ENCODE measurements around the gene TUSC1. TPM values are rescaled to one million over a fixed set of nuclear protein-coding genes. Genes with fewer than 3 reads are reported as not detected.

TUSC1 gene
- total and polyA plus RNA-seq, 2 of the 8 experiments (the other 6 are each of a cell fraction or from before 2014, with no cell fraction given): 4.3 to 4.6 TPM

DNA sequence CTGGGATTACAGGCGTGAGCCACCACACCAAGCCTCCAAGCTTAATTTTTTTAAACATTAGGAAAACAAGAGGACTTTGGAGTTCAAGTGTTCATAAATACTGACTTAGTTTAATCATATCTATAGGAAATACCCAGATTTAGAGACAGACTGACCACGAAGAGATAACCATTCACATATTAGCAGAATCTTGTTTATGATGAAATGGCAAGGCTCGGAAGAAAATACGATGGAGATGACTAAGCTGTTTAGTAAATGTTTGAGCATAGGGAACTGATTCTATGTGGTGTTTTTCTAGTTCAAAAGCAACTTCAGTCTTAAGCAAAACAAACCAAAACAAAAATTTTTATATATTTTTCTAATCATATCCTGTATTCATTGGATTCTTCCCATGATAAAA lies 13.5 kb upstream of the TUSC1 start:
- Histone ChIP-seq H4K8ac (ENCODE audit: extremely low read depth, insufficient read depth, low read length) (no peak overlapping the region), H2BK12ac (ENCODE audit: low read depth, low read length) (no peak overlapping the region), H3K4me3 (ENCODE audit: extremely low read depth in 1 of 4, insufficient read depth in 2 of 4, low read depth in 3 of 4, low read length in 4 of 4) (no peak overlapping the region), H3K4ac (replicated peaks; ENCODE audit: insufficient read length, low read depth, low read length) (no peak overlapping the region), H3K4me2 (ENCODE audit: insufficient read depth in 1 of 2, low read depth in 2 of 2, low read length in 2 of 2) (no peak overlapping the region), H4K20me1 (replicated peaks in 1 of 2; ENCODE audit: control insufficient read depth in 1 of 2, insufficient read depth in 2 of 2, low read length in 2 of 2) (no peaks in the 10 kb centered on the region), H2BK20ac (ENCODE audit: low read length) (no peak overlapping the region), H3K18ac (ENCODE audit: extremely low read depth, low read length) (no peak overlapping the region), H3K23ac (ENCODE audit: insufficient read length) (no peak overlapping the region), H3K27ac (ENCODE audit: low read depth, low read length) (no peak overlapping the region), H3K4me1 (replicated peaks in 1 of 4; ENCODE audit: control insufficient read depth in 3 of 4, insufficient read depth in 4 of 4, low read length in 3 of 4) (peaks cover 0 to 2% (median 0%) of the 10 kb centered on the region in 4 experiments; a peak in 1 of 7 replicates), H4K5ac (ENCODE audit: insufficient read length, low read depth, low read length) (no peak overlapping the region), H3K9me3 (ENCODE audit: insufficient read depth in 2 of 2, low read depth in 1 of 2, low read length in 1 of 2) (no peaks in the 10 kb centered on the region), H4K91ac (replicated peaks; ENCODE audit: insufficient read length, low read length) (no peak overlapping the region), H2BK120ac (replicated peaks; ENCODE audit: low read depth, low read length) (no peak overlapping the region), H2BK15ac (ENCODE audit: low read length) (no peak overlapping the region), H2AFZ (ENCODE audit: low read length) (no peak overlapping the region), H3K79me2 (ENCODE audit: control insufficient read depth in 1 of 2, insufficient read depth in 2 of 2, low read length in 2 of 2) (no peaks in the 10 kb centered on the region), H2BK5ac (ENCODE audit: low read depth, low read length) (no peak overlapping the region), H2AK5ac (ENCODE audit: low read depth, low read length) (no peak overlapping the region), H3K79me1 (ENCODE audit: low read depth, low read length) (no peaks in the 10 kb centered on the region), H3K36me3 (ENCODE audit: control insufficient read depth in 2 of 4, insufficient read depth in 4 of 4, low read length in 3 of 4) (no peaks in the 10 kb centered on the region), H3K27me3 (replicated peaks in 1 of 4; ENCODE audit: control insufficient read depth in 3 of 4, extremely low read depth in 1 of 4, insufficient read depth in 3 of 4, low read length in 3 of 4) (no peaks in the 10 kb centered on the region), H3K23me2 (ENCODE audit: low read depth, low read length) (no peaks in the 10 kb centered on the region), H3K14ac (ENCODE audit: insufficient read length) (no peak overlapping the region), H3K56ac (replicated peaks; ENCODE audit: insufficient read length, low read depth, low read length) (no peak overlapping the region), H3K9ac (replicated peaks in 1 of 4; ENCODE audit: extremely low read depth in 1 of 4, low read depth in 3 of 4, low read length in 3 of 4) (no peak overlapping the region)
- CTCF ChIA-PET (ENCODE audit: partially characterized antibody): interaction anchor here (1.1 kb wide), 1 partner anchor 563 kb away, joined by 3 read pairs; no protein-coding TSS in a partner anchor
- TF ChIP-seq RBBP5 (IDR thresholded peaks at IDR 0.05; ENCODE audit: borderline replicate concordance, low read depth, low read length): no peak
- no peak for TF ChIP-seq RFX5 (IDR thresholded peaks at IDR 0.05; ENCODE audit: borderline replicate concordance, low read depth, low read length)
- no peak for TF ChIP-seq GABPA (IDR thresholded peaks at IDR 0.05; ENCODE audit: borderline replicate concordance, insufficient read depth, low read length)
- TF ChIP-seq, protein P1, sequence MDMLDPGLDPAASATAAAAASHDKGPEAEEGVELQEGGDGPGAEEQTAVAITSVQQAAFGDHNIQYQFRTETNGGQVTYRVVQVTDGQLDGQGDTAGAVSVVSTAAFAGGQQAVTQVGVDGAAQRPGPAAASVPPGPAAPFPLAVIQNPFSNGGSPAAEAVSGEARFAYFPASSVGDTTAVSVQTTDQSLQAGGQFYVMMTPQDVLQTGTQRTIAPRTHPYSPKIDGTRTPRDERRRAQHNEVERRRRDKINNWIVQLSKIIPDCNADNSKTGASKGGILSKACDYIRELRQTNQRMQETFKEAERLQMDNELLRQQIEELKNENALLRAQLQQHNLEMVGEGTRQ (IDR thresholded peaks at IDR 0.05; ENCODE audit: low read length): no peak
- no peak for TF ChIP-seq HDAC2 (IDR thresholded peaks at IDR 0.05; ENCODE audit: borderline replicate concordance in 1 of 2, low read depth in 2 of 2, low read length in 2 of 2)
- FAIRE-seq (no peak), DNase-seq (ENCODE audit: low read depth in 1 of 2, low spot score in 2 of 2) (no peak)
- POLR2A ChIA-PET (ENCODE audit: partially characterized antibody): no interaction called here
- WGBS, 2 experiments (ENCODE audit: extremely low coverage in 1 of 2, insufficient coverage in 1 of 2, insufficient read length in 1 of 2, insufficient replicate concordance in 2 of 2, low coverage in 1 of 2, low lambda C conversion rate in 2 of 2, missing lambda C conversion rate in 1 of 2): 98% methylated on average over 4 of the region's 4 CpGs; no CpG with 5 or more reads in 1 of the 2 experiments
